ENCODE measurements around the gene OCIAD2.

The OCIAD2 gene

GRCh38 chr4:48841045-48841827 lies 65.3 kb downstream of the OCIAD2 start:
- no peaks in the 10 kb centered on the region for H3K4me1 ChIP-seq (ENCODE audit: control insufficient read depth, insufficient read depth, low read length)
- no peak for TF ChIP-seq ZNF214 (tag by site-specific recombination; IDR thresholded peaks at IDR 0.05; ENCODE audit: borderline replicate concordance)
- peak; percentile 30; the same call in 1 of the 2 replicates for TF ChIP-seq ZIC2 (tag by site-specific recombination; IDR thresholded peaks at IDR 0.05)
- H3K36me3 ChIP-seq (ENCODE audit: control insufficient read depth in 2 of 2, insufficient read depth in 1 of 2, low read length in 2 of 2), result peaks cover 9 to 90% of the 10 kb centered on the region in 2 experiments; a peak in 2 of 3 replicates
- no peaks in the 10 kb centered on the region for H3K9me3 ChIP-seq (ENCODE audit: control insufficient read depth, insufficient read depth, low read depth, low read length)
- ChIA-PET POLR2A (no interaction called here), CTCF (no interaction called here)
- no peak overlapping the region for H3K27ac ChIP-seq (ENCODE audit: extremely low read depth, low read depth, low read length)
- H3K4me3 ChIP-seq (ENCODE audit: low read depth, low read length), result no peak overlapping the region

- Histone ChIP-seq H3K27ac (ENCODE audit: extremely low read depth, low read depth, low read length) (no peak overlapping the region), H3K36me3 (ENCODE audit: control insufficient read depth in 2 of 2, insufficient read depth in 1 of 2, low read length in 2 of 2) (peaks cover 19 to 79% of the 10 kb centered on the region in 2 experiments; a peak in 2 of 3 replicates), H3K9me3 (ENCODE audit: control insufficient read depth, insufficient read depth, low read depth, low read length) (no peaks in the 10 kb centered on the region), H3K4me3 (ENCODE audit: low read depth, low read length) (no peak overlapping the region), H3K4me1 (ENCODE audit: control insufficient read depth, insufficient read depth, low read length) (no peaks in the 10 kb centered on the region)
- ChIA-PET CTCF (interaction anchor here (0.6 kb wide), 1 partner anchor 56 kb away, joined by 3 read pairs; no protein-coding TSS in a partner anchor), POLR2A (interaction anchor here (0.7 kb wide), 1 partner anchor 56 kb away, joined by 3 read pairs; the partner anchor contains the start of gene FRYL)
- TF ChIP-seq ZNF146 (tag by site-specific recombination; IDR thresholded peaks at IDR 0.05) (no peak), ZSCAN4 (tag by site-specific recombination; IDR thresholded peaks at IDR 0.05) (no peak), REPIN1 (tag by site-specific recombination; IDR thresholded peaks at IDR 0.05; ENCODE audit: low read depth) (no peak), ZBTB20 (tag by site-specific recombination; IDR thresholded peaks at IDR 0.05) (no peak), SCRT2 (tag by site-specific recombination; IDR thresholded peaks at IDR 0.05) (no peak), ZNF148 (tag by site-specific recombination; IDR thresholded peaks at IDR 0.05; ENCODE audit: borderline replicate concordance) (no peak), ZNF433 (tag by site-specific recombination; IDR thresholded peaks at IDR 0.05; ENCODE audit: low read depth) (no peak), KLF10 (tag by site-specific recombination; IDR thresholded peaks at IDR 0.05) (no peak), ZNF169 (tag by site-specific recombination; IDR thresholded peaks at IDR 0.05) (no peak), ZNF843 (tag by site-specific recombination; IDR thresholded peaks at IDR 0.05) (no peak), KLF9 (tag by site-specific recombination; IDR thresholded peaks at IDR 0.05; ENCODE audit: low read depth) (no peak), KLF17 (tag by site-specific recombination; IDR thresholded peaks at IDR 0.05) (no peak), ZBTB48 (tag by site-specific recombination; IDR thresholded peaks at IDR 0.05) (no peak), SCRT1 (tag by site-specific recombination; IDR thresholded peaks at IDR 0.05; ENCODE audit: borderline replicate concordance) (no peak), ZNF155 (tag by site-specific recombination; IDR thresholded peaks at IDR 0.05) (no peak), ZNF394 (tag by site-specific recombination; IDR thresholded peaks at IDR 0.05; ENCODE audit: borderline replicate concordance) (no peak), ZNF423 (tag by site-specific recombination; IDR thresholded peaks at IDR 0.05) (no peak), ZNF18 (tag by site-specific recombination; IDR thresholded peaks at IDR 0.05) (no peak), ZNF221 (tag by site-specific recombination; IDR thresholded peaks at IDR 0.05; ENCODE audit: borderline replicate concordance) (no peak), INSM2 (tag by site-specific recombination; IDR thresholded peaks at IDR 0.05) (no peak)
These were observed 69.9 kb downstream of the OCIAD2 start for GRCh38 chr4:48836658-48837057.
